ENCODE data around the gene RUBCNL.

DNA sequence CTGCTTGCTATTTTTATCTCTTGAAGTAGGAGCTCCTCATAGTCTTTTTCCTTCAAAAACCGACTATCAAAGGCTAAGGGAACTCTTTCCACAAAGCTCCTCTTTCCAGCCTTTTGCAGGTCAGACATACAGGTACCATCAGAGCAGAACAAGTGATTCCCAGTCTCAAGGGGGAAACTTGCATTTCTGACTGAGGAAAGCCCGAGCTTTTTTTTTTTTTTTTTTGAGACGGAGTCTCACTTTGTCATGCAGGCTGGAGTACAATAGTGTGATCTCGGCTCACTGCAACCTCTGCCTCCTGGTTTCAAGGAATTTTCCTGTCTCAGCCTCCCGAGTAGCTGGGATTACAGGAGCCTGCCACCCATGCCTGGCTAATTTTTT lies 32.0 kb downstream of the RUBCNL start:
- TF ChIP-seq, protein P1, sequence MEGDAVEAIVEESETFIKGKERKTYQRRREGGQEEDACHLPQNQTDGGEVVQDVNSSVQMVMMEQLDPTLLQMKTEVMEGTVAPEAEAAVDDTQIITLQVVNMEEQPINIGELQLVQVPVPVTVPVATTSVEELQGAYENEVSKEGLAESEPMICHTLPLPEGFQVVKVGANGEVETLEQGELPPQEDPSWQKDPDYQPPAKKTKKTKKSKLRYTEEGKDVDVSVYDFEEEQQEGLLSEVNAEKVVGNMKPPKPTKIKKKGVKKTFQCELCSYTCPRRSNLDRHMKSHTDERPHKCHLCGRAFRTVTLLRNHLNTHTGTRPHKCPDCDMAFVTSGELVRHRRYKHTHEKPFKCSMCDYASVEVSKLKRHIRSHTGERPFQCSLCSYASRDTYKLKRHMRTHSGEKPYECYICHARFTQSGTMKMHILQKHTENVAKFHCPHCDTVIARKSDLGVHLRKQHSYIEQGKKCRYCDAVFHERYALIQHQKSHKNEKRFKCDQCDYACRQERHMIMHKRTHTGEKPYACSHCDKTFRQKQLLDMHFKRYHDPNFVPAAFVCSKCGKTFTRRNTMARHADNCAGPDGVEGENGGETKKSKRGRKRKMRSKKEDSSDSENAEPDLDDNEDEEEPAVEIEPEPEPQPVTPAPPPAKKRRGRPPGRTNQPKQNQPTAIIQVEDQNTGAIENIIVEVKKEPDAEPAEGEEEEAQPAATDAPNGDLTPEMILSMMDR (optimal IDR thresholded peaks at IDR 0.05 in 1 of 3, IDR thresholded peaks at IDR 0.05 in 1 of 3, conservative IDR thresholded peaks at IDR 0.05 in 1 of 3; ENCODE audit: extremely low read depth in 1 of 3, insufficient read depth in 2 of 3, low read length in 3 of 3) = no peak
- no peak for TF ChIP-seq EZH2 (IDR thresholded peaks at IDR 0.05; ENCODE audit: low read length)

Measured in keratinocyte (primary cell).